ENCODE measurements around the gene TBC1D4. TPM values are rescaled to one million over a fixed set of nuclear protein-coding genes. Genes with fewer than 3 reads are reported as not detected.

The TBC1D4 gene
- total and polyA plus RNA-seq, 9 donors: 26.2 to 91.3 (median 52.6) TPM

DNA sequence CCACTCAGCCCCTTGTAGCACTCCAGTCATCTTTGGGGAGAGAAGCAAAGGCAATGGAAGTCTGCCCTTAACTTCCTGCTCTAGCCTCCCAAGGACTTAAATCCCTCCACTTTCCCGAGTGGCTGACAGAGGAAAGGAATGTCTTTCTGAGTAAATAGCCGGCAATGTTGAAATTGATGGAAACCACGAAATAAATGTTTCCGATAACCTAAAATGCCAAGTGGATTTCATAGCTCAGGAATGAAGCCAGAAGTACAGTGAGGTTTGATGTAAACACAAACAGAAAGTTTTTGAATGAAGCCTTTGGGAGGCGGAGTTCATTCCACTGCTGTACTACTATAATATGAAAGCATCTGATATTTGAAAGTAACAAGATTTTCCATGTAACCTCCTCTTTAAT lies 14.0 kb upstream of the TBC1D4 start:
- H3K9me3 ChIP-seq: no peaks in the 10 kb centered on the region
- no peaks in the 10 kb centered on the region for H3K4me1 ChIP-seq (ENCODE audit: insufficient read depth)
- no peaks in the 10 kb centered on the region for H3K27me3 ChIP-seq
- no peaks in the 10 kb centered on the region for H3K36me3 ChIP-seq
- no peak overlapping the region for H3K4me3 ChIP-seq
- TF ChIP-seq, protein P1, sequence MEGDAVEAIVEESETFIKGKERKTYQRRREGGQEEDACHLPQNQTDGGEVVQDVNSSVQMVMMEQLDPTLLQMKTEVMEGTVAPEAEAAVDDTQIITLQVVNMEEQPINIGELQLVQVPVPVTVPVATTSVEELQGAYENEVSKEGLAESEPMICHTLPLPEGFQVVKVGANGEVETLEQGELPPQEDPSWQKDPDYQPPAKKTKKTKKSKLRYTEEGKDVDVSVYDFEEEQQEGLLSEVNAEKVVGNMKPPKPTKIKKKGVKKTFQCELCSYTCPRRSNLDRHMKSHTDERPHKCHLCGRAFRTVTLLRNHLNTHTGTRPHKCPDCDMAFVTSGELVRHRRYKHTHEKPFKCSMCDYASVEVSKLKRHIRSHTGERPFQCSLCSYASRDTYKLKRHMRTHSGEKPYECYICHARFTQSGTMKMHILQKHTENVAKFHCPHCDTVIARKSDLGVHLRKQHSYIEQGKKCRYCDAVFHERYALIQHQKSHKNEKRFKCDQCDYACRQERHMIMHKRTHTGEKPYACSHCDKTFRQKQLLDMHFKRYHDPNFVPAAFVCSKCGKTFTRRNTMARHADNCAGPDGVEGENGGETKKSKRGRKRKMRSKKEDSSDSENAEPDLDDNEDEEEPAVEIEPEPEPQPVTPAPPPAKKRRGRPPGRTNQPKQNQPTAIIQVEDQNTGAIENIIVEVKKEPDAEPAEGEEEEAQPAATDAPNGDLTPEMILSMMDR (IDR thresholded peaks at IDR 0.05): no peak
- TF ChIP-seq POLR2A (IDR thresholded peaks at IDR 0.05) (no peak), EP300 (IDR thresholded peaks at IDR 0.05) (no peak)
- 61 to 73% (median 62%) methylated on average over 5 of the region's 5 CpGs for WGBS, 3 donors
- intact Hi-C loops (cut with DNase I): no loop called here
- DNase-seq: no peak
- H3K27ac ChIP-seq: no peak overlapping the region

DNA sequence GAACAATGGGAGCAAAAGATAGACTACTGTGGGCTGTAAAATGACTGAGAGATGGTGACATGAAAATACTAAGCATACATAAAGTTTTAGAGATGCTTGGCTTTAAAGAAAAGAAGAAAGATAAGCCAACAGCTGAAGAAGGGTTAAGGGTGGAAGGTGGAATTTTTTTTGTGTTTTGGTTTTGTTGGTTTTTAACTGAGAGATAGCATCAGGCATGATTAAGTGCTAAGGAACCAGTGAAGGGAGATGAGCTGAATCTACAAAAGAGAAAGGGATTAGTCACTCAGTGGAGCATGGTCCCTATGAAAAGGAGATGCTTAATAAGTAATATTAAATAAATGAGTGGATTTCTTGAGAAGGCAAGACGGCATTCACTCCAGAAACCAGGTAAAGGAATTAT lies 12.5 kb upstream of the TBC1D4 start:
- 80 to 96% (median 95%) methylated on average over 1 of the region's 1 CpG for WGBS, 3 donors
- no peak overlapping the region for H3K27ac ChIP-seq
- no peak for DNase-seq
- intact Hi-C loops (cut with DNase I): no loop called here
- H3K27me3 ChIP-seq: no peaks in the 10 kb centered on the region
- no peak for TF ChIP-seq POLR2A (IDR thresholded peaks at IDR 0.05)
- H3K36me3 ChIP-seq: no peaks in the 10 kb centered on the region
- no peaks in the 10 kb centered on the region for H3K9me3 ChIP-seq
- no peak overlapping the region for H3K4me3 ChIP-seq
- no peaks in the 10 kb centered on the region for H3K4me1 ChIP-seq (ENCODE audit: insufficient read depth)

DNA sequence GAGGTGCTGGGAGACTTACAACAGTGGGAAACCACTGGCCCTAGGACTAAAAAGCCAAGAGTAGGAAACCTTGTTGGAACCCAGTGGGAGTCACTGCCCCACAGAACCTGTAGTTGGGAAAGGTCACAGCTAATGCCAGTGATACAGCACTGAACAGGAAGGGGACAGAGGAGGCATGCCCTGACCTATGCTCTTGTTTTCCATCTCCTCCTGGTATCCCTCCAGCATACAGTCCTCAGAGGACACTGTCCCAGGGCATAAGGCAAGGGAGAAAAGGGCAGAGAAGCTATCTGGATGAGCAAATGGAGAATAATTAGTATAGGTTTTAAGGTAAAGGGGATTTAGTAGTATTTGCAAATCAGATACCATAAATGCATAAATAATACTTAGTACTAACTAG lies 11.2 kb upstream of the TBC1D4 start:
- no peaks in the 10 kb centered on the region for H3K9me3 ChIP-seq
- H3K4me3 ChIP-seq: no peak overlapping the region
- H3K27me3 ChIP-seq: no peaks in the 10 kb centered on the region
- no peaks in the 10 kb centered on the region for H3K36me3 ChIP-seq
- H3K4me1 ChIP-seq (ENCODE audit: insufficient read depth): no peaks in the 10 kb centered on the region
- intact Hi-C loops (cut with DNase I): no loop called here
- TF ChIP-seq, protein P1 (IDR thresholded peaks at IDR 0.05): no peak
- no peak for TF ChIP-seq EP300 (IDR thresholded peaks at IDR 0.05)
- TF ChIP-seq POLR2A (IDR thresholded peaks at IDR 0.05): no peak
- DNase-seq: no peak
- H3K27ac ChIP-seq: no peak overlapping the region

DNA sequence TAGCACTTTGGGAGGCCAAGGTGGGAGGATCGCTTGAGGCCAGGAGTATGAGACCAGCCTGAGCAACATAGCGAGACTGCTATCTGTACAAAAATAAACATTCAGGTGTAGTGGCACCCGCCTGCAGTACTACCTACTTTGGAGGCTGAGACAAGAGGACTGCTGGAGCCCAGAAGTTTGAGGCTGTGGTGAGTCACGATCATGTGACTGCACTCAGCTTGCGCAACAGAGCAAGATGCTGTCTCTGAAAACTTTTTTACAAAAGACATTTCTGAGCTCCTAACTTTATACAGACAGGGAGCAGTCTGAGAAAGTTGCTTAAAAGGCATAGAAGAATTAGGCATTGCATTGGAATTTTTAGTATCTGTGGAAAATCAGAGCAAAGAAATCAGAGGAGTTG lies 10.4 kb upstream of the TBC1D4 start:
- no peak overlapping the region for H3K4me3 ChIP-seq
- TF ChIP-seq, protein P1 (IDR thresholded peaks at IDR 0.05): no peak
- no peak for TF ChIP-seq POLR2A (IDR thresholded peaks at IDR 0.05)
- no peak for TF ChIP-seq EP300 (IDR thresholded peaks at IDR 0.05)
- no peaks in the 10 kb centered on the region for H3K9me3 ChIP-seq
- intact Hi-C loops (cut with DNase I): no loop called here
- H3K27me3 ChIP-seq: no peaks in the 10 kb centered on the region
- H3K36me3 ChIP-seq: no peaks in the 10 kb centered on the region
- no peak for DNase-seq
- H3K4me1 ChIP-seq (ENCODE audit: insufficient read depth): no peaks in the 10 kb centered on the region
- WGBS, 3 donors: 95% methylated on average over 5 of the region's 5 CpGs
- H3K27ac ChIP-seq: no peak overlapping the region

DNA sequence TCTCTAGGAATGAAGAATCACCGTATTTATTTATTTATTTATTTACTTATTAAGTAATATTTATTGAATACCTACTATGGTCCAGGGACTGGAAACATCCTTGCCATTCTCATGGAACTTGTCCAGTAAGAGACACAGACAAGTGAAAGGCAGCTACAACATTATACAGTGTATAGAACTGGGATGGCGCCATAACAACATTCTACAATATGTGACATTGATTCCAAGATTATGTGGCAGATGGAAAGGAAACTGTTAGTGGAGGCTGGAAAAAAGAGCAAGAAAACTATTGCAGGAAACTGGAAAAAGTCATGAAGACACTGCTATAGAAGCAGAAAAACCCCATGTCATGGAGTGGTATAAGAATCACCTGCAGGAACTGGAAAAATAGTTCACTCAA lies 9.4 kb upstream of the TBC1D4 start:
- intact Hi-C loops (cut with DNase I): no loop called here
- no peaks in the 10 kb centered on the region for H3K36me3 ChIP-seq
- TF ChIP-seq EP300 (IDR thresholded peaks at IDR 0.05) (no peak), POLR2A (IDR thresholded peaks at IDR 0.05) (no peak)
- TF ChIP-seq, protein P1 (IDR thresholded peaks at IDR 0.05): no peak
- 89 to 92% (median 91%) methylated on average over 2 of the region's 2 CpGs for WGBS, 3 donors
- H3K4me1 ChIP-seq (ENCODE audit: insufficient read depth): no peaks in the 10 kb centered on the region
- no peak for DNase-seq
- H3K9me3 ChIP-seq: no peaks in the 10 kb centered on the region
- H3K27me3 ChIP-seq: no peaks in the 10 kb centered on the region
- no peak overlapping the region for H3K27ac ChIP-seq
- H3K4me3 ChIP-seq: no peak overlapping the region
